SJSA1 (cell line): ENCODE measurements around the gene PIGK. TPM values are rescaled to one million over a fixed set of nuclear protein-coding genes. Genes with fewer than 3 reads are reported as not detected.
"Not testable (repeated sequence)": the region's sequence is repeated elsewhere in the genome, so short reads cannot be mapped to it uniquely, and the experiment has no call there.

Experiments used
- DNase-seq, 2 experiments: peaks; one replicate each; pipeline ENCODE4 v3.0.0-alpha.2; 2015 to 2020; ENCODE audit warnings: low spot score in 2 of 2, low read depth in 1 of 2
- H3K27ac ChIP-seq: fragments of 250-450 bp; sonication (Bioruptor Pico); 2 replicates; pipeline ENCODE4 v1.5.1; 2020; ENCODE audit warnings: mild to moderate bottlenecking, moderate library complexity
- H3K27me3 ChIP-seq: fragments of 250-450 bp; sonication (Bioruptor Pico); replicated peaks from 2 replicates; pipeline ENCODE4 v1.5.1; 2020; ENCODE audit warnings: mild to moderate bottlenecking, moderate library complexity
- H3K36me3 ChIP-seq: fragments of 250-450 bp; sonication (Bioruptor Pico); 2 replicates; pipeline ENCODE4 v1.5.1; 2020; ENCODE audit warnings: mild to moderate bottlenecking
- H3K4me1 ChIP-seq: fragments of 250-450 bp; sonication (Bioruptor Pico); replicated peaks from 2 replicates; pipeline ENCODE4 v1.6.1; 2021; ENCODE audit warnings: mild to moderate bottlenecking
- H3K4me3 ChIP-seq: fragments of 250-450 bp; sonication (Bioruptor Pico); 2 replicates; pipeline ENCODE4 v1.5.1; 2020; ENCODE audit warnings: mild to moderate bottlenecking
- H3K9me3 ChIP-seq: fragments of 250-450 bp; sonication (Bioruptor Pico); replicated peaks from 2 replicates; pipeline ENCODE4 v1.5.1; 2020; ENCODE audit warnings: mild to moderate bottlenecking
- total RNA-seq: library from RNA; depleted of rRNA; stranded (reverse); fragments of >200 nt; shearing (Covaris generic); gene quantifications from 2 replicates; pipeline ENCODE4 v1.2.3, GENCODE V29; 2014

The PIGK gene
- total RNA-seq, 1 experiment from 2014 or later = 70.4 TPM

DNA sequence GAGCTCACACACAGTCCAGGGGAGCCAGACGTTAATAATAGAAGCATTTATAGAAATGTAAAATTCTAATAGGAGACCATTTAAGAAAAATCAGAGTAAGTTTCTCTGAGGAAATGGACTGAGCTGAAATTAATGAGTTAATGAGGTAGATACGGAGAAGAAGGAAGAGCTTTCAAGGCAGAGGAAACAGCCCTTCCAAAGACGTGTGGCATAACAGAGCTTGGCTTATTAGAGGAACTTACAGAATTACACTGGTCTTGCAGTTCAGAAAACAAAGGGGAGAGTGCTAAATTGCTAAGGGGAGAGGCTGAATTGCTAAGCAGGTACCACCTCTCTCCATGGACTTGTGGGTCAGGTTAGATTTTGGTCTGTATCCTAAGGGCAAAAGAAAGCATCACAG is 8.2 kb upstream of the PIGK start:
- Histone ChIP-seq H3K36me3 (no peaks in the 10 kb centered on the region), H3K9me3 (no peaks in the 10 kb centered on the region), H3K27ac (no peak overlapping the region), H3K27me3 (no peaks in the 10 kb centered on the region), H3K4me1 (no peaks in the 10 kb centered on the region), H3K4me3 (no peak overlapping the region)
- no peak for DNase-seq

DNA sequence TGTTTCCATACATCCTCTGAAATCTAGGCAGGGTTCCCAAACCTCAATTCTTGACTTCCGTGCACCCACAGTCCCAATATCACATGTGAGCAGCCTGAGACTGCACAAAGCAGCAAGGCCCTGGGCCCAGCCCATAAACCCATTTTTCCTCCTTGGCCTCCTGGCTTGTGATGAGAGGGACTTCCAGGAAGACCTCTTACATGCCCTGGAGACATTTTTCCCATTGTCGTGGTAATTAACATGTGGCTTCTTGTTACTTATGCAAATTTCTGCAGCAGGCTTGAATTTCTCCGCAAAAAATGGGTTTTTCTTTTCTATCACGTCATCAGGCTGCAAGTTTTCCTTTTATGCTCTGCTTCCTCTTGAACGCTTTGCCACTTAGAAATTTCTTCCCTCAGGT is 3.3 kb upstream of the PIGK start:
- Histone ChIP-seq H3K27ac (no peak overlapping the region), H3K36me3 (0 out of 2 replicates have a peak, but pooled peaks cover 4% of the 10 kb centered on the region), H3K9me3 (no peaks in the 10 kb centered on the region), H3K27me3 (no peaks in the 10 kb centered on the region), H3K4me3 (no peak overlapping the region), H3K4me1 (no peaks in the 10 kb centered on the region; the same call in 1 of the 2 replicates)
- DNase-seq = no peak

DNA sequence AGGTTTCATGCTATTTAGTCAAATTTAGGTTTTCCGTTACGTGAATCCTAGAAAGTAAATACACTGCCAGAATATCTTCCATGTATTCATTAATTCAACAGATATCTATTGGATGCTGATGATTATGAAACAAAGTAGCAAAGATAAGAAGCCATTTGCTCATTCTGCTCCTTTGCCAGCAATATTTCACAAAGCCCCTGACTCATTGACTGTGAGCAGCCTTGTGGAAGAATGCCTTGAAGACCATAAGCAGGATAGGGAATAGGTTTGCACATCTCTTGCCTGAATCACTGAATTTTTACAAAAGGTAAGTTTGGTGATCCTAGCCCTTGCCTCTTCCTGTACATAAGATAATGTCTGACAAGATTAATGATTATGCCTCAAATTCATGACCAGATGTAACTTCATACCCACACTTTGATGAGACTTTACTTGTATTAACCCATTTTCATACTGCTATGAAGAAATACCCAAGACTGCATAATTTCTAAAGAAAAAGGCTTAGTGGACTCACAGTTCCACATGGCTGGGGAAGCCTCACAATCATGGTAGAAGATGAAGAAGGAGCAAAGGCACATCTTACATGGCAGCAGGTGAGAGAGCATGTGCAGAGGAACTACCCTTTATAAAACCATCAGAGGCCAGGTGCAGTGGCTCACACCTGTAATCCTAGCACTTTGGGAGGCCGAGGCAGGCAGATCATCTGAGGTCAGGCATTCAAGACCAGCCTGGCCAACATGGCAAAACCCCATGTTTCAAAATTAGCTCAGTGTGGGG is 1.6 kb upstream of the PIGK start:
- Histone ChIP-seq H3K36me3 (0 out of 2 replicates have a peak, but pooled peaks cover 4% of the 10 kb centered on the region), H3K27ac (no peak overlapping the region), H3K9me3 (no peaks in the 10 kb centered on the region), H3K27me3 (no peaks in the 10 kb centered on the region), H3K4me3 (no peak overlapping the region), H3K4me1 (no peaks in the 10 kb centered on the region; the same call in 1 of the 2 replicates)
- DNase-seq = no peak

DNA sequence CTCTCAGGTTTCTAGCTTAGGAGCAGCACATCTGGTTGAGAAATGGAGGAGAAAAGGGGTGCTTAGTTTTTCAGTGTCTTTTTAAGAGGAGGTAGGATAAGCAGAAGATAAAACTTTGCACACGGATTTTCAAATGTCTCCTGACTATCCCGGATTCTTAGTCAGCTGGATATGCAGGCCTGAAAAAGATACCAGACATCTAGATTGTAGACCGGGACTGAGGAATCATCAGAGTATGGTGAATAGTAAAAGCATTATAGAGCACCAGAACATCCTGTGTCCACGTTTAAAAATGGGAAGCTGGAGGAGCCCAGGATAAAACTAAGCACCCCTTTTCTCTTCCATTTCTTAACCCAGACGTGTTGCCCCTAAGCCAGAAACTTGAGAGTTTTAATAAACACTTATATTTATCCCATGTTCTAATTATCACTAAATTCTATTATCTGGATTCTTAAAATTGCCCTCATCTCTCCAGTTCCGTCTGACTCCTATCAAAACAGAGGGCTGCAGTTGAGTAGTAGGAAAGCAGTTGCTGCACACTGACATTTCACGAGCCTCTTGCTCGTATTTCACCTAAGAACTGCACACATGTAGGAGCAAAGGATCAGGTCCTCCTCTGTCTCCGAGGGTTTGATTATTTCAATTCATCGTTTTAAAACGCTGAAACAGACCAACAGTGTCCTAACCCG is 609 bp downstream of the PIGK start:
- peak overlapping the region; percentile 71 for H3K4me3 ChIP-seq
- 0 out of 2 replicates have a peak, but pooled peaks cover 4% of the 10 kb centered on the region for H3K36me3 ChIP-seq
- H3K27ac ChIP-seq = peak overlapping the region; percentile 43
- no peaks in the 10 kb centered on the region for H3K9me3 ChIP-seq
- H3K4me1 ChIP-seq = no peaks in the 10 kb centered on the region; the same call in 1 of the 2 replicates
- H3K27me3 ChIP-seq = no peaks in the 10 kb centered on the region
- DNase-seq = no peak

DNA sequence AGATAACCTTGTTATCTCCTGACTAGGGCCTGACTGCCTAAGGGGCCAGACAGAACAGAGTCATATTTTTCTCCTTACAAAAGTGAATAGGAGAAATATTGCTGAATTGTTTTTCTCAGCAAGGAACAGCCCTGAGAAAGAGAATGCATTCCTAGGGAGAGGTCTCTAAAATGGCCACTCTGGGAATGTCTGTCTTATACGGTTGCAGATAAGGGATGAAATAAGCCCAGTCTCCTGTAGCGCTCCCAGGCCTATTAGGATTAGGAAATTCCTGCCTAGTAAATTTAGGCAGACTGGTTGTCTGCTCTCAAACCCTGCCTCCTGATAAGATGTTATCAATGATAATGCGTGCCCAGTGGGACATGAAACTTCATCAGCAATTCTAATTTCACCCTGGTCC is 15.2 kb downstream of the PIGK start:
- DNase-seq, H3K27ac ChIP-seq, H3K4me1 ChIP-seq, H3K36me3 ChIP-seq, H3K9me3 ChIP-seq, H3K4me3 ChIP-seq, H3K27me3 ChIP-seq: not testable (repeated sequence)

DNA sequence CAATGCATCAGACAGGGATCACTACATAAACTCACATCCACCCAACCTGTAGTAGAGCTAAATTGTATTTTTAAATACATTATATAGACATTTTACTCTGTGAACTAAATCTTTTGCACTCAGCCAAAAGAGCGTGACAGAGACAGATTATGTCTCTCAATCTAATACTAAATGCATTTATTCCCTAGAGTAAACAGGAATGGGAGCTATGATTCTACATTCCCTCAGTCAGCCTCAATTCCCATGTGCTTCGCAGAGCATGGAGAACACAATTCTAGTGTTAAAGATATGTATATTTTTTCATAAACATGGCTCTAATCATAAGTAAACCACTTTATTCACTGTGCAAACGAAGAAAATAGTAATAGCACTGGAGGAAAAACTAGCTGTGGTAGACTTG is 16.5 kb downstream of the PIGK start:
- H3K27ac ChIP-seq = no peak overlapping the region

DNA sequence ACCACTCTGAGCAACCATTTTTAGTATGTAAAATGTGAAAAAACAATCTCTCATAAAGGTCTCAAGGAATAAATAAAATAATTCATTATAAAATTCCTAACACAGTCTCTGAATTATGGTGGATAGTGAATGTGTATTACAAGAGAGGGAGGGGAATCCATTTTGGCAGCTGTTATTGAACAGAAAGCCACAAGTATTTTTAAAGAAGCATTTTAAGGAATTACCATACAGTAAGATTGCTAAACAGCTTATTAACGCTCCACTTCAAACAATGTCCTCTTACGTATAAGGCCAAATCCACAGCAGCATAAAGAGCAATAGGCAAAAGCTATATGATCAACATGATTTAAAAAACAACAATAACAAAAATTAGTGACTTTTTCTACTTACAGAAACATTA is 18.4 kb downstream of the PIGK start:
- DNase-seq = no peak
- Histone ChIP-seq H3K27me3 (no peaks in the 10 kb centered on the region), H3K9me3 (no peaks in the 10 kb centered on the region), H3K4me1 (no peaks in the 10 kb centered on the region), H3K27ac (no peak overlapping the region), H3K36me3 (no peaks in the 10 kb centered on the region), H3K4me3 (no peak overlapping the region)

More for the DNA sequence above, 16.5 kb downstream of the PIGK start:
- H3K4me3 ChIP-seq = no peak overlapping the region
- no peak for DNase-seq
- H3K4me1 ChIP-seq = no peaks in the 10 kb centered on the region
- no peaks in the 10 kb centered on the region for H3K27me3 ChIP-seq
- no peaks in the 10 kb centered on the region for H3K36me3 ChIP-seq
- H3K9me3 ChIP-seq = no peaks in the 10 kb centered on the region

DNA sequence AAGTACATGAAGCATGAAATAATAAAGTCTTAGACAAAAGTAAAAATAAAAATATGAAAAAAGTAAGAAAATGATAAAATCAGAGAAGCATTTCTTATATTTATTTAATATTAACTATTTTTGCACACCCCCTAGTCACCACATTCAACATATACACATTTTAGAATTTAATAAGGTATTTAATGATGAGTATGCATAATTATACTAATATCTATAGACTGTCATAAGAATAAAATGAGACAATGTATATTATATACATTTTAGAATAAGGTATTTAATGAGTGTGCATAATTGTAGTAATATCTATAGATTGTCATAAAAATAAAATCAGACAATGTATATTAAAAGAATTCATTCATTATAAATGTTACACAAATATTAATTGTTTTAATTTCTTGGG is 18.9 kb downstream of the PIGK start:
- Histone ChIP-seq H3K9me3 (no peaks in the 10 kb centered on the region), H3K27me3 (no peaks in the 10 kb centered on the region), H3K4me1 (no peaks in the 10 kb centered on the region), H3K27ac (no peak overlapping the region), H3K36me3 (no peaks in the 10 kb centered on the region), H3K4me3 (no peak overlapping the region)
- DNase-seq = no peak

DNA sequence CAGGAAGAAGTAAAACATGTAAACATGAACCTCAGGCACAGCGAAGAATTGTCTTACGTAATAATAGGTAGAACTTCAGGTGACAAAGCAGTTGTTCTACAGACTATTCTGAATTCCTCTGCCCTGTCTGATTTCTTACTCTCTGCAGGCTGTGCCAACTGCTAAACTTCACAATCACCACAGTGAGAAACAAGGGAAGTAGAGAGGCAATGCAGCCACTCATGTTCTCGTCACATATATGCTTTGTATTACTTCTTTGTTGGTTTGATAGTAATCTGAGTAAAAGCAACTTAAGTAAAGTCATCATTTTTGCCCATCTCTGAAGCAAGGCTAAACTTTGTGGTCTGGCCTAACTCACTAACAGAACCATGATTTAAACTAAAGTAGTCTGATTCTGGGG is 21.9 kb downstream of the PIGK start:
- DNase-seq = no peak
- Histone ChIP-seq H3K4me3 (no peak overlapping the region), H3K27me3 (no peaks in the 10 kb centered on the region), H3K9me3 (no peaks in the 10 kb centered on the region), H3K36me3 (no peaks in the 10 kb centered on the region), H3K27ac (no peak overlapping the region), H3K4me1 (no peaks in the 10 kb centered on the region)

DNA sequence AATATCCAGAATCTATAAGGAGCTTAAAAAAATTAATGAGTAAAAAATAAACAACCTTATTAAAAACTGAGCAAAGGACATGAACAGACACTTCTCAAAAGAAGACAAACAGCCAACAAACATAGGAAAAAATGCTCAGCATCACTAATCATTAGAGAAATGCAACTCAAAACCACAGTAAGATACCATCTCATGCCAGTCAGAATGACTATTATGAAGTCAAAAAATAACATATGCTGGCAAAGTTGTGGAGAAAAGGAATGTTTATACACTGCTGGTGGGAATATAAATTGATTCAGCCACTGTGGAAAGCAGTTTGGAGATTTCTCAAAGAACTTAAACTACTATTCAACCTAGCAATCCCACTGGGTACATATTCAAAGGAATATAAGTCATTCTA is 25.3 kb downstream of the PIGK start:
- H3K4me1 ChIP-seq = no peaks in the 10 kb centered on the region
- no peak for DNase-seq
- no peak overlapping the region for H3K27ac ChIP-seq
- no peaks in the 10 kb centered on the region for H3K27me3 ChIP-seq
- no peaks in the 10 kb centered on the region for H3K9me3 ChIP-seq
- H3K4me3 ChIP-seq = no peak overlapping the region
- H3K36me3 ChIP-seq = no peaks in the 10 kb centered on the region

DNA sequence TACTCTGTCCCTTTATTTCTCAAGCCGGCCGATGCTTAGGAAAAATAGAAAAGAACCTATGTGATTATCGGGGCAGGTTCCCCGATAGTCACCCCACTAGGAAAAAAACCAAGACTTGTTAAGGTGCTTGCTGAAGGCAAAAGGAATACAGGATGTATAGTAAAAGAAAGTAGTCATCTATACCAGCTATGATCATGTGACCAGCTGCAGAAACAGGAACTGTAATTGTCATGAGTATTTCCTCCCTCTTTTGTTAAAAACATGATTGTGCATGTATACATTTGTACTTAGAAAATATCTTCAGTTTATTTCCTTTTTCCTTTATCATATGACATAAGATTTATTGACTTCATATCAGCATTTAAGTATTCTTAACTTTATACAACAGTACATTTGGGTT is 30.5 kb downstream of the PIGK start:
- Histone ChIP-seq H3K36me3 (no peaks in the 10 kb centered on the region), H3K4me3 (no peak overlapping the region), H3K27ac (no peak overlapping the region), H3K4me1 (no peaks in the 10 kb centered on the region), H3K9me3 (no peaks in the 10 kb centered on the region), H3K27me3 (no peaks in the 10 kb centered on the region)
- DNase-seq = no peak

DNA sequence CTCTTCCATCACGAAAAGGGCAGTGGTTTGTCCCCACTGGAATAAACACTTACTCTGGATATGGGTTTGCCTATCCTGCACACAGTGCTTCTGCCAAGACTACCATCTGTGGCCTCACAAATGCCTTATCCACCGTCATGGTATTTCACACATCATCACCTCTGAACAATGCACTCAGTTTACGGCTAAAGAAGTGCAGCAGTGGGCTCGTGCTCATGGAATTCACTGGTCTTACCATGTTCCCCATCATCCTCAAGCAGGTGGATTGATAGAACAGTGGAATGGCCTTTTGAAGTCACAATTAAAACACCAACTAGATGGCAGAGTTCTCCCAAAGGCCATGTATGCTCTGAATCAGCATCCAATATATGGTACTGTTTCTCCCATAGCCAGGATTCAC is 32.3 kb downstream of the PIGK start:
- H3K4me1 ChIP-seq, DNase-seq, H3K9me3 ChIP-seq, H3K36me3 ChIP-seq, H3K27me3 ChIP-seq, H3K27ac ChIP-seq, H3K4me3 ChIP-seq: not testable (repeated sequence)

DNA sequence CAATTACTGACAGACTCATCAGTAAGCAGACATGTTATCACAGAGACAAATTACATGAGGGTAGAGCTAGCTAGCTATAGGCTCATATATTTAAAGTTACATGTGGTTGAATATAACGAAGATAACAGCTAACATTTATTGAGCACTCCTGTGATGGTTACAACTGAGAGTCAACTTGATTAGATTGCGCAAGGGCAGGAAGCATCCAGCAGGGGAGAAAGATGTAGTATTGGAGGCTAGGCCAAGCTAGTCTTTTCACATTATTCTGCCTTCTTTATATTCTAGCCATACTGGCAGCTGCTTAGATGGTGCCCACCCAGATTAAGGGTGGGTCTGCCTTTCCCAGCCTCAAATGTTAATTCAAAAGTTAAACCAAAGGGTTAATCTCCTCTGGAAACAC is 37.1 kb downstream of the PIGK start:
- H3K4me3 ChIP-seq = no peak overlapping the region
- DNase-seq = no peak
- H3K9me3 ChIP-seq = no peaks in the 10 kb centered on the region; the same call in 1 of the 2 replicates
- H3K27me3 ChIP-seq = no peaks in the 10 kb centered on the region
- no peaks in the 10 kb centered on the region for H3K36me3 ChIP-seq
- H3K4me1 ChIP-seq = no peaks in the 10 kb centered on the region
- H3K27ac ChIP-seq = no peak overlapping the region

DNA sequence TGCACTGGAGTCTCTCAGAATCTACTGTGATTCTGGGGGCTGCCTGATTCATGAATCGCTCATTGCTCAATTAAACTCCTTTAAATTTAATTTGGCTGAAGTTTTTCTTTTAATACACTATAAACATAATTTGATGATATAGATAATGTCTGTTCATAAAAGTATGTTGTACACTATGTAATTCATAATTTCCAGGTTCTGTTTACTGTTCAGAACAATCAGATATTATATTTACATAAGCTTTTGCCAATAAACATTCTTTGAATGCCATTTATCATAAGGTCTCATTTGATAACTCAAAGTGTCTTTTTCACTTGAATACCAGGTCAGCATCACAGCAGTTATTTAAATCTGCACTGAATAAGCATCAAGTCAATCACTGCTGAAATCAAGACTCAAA is 39.6 kb downstream of the PIGK start:
- H3K27me3 ChIP-seq = no peaks in the 10 kb centered on the region
- no peak for DNase-seq

More for the DNA sequence above, 39.6 kb downstream of the PIGK start:
- H3K4me3 ChIP-seq = no peak overlapping the region
- H3K9me3 ChIP-seq = peaks cover 5% of the 10 kb centered on the region
- H3K36me3 ChIP-seq = no peaks in the 10 kb centered on the region
- no peaks in the 10 kb centered on the region for H3K4me1 ChIP-seq
- no peak overlapping the region for H3K27ac ChIP-seq
